Mesenchymal stem cell (in vitro differentiated cells and primary cell): Measurements from ENCODE around the gene GSPT2.

Source experiments
- DNase-seq: peaks from one replicate; pipeline ENCODE4 v3.0.0-alpha.2; 2013
- H2AFZ ChIP-seq: one replicate; pipeline ENCODE4 v1.6.1; 2013; ENCODE audit warnings: low read depth, mild to moderate bottlenecking, control low read depth, inconsistent platforms, low read length, moderate library complexity
- H2AK5ac ChIP-seq: 2 replicates; pipeline ENCODE4 v1.6.1; 2013; ENCODE audit warnings: low read length, moderate library complexity, mild to moderate bottlenecking, inconsistent platforms; ENCODE audit not compliant: severe bottlenecking
- H2BK120ac ChIP-seq: one replicate; pipeline ENCODE4 v1.6.1; 2013; ENCODE audit warnings: low read depth, mild to moderate bottlenecking, inconsistent platforms, low read length, moderate library complexity
- H2BK12ac ChIP-seq, 2 experiments: one replicate each; pipeline ENCODE4 v1.6.1; 2013; ENCODE audit warnings: inconsistent platforms in 2 of 2, low read length in 2 of 2, mild to moderate bottlenecking in 2 of 2, moderate library complexity in 2 of 2, control low read depth in 1 of 2
- H2BK15ac ChIP-seq: one replicate; pipeline ENCODE4 v1.6.1; 2013; ENCODE audit warnings: mild to moderate bottlenecking, low read depth, inconsistent platforms; ENCODE audit not compliant: poor library complexity, severe bottlenecking
- H2BK5ac ChIP-seq: 2 replicates; pipeline ENCODE4 v1.6.1; 2013; ENCODE audit warnings: low read depth, mild to moderate bottlenecking, low read length, control low read depth, inconsistent platforms; ENCODE audit not compliant: poor library complexity, severe bottlenecking
- H3K14ac ChIP-seq, 2 experiments: one replicate each; pipeline ENCODE4 v1.6.1; 2013; ENCODE audit warnings: inconsistent platforms in 2 of 2, low read length in 2 of 2, control low read depth in 1 of 2, mild to moderate bottlenecking in 1 of 2, moderate library complexity in 1 of 2
- H3K18ac ChIP-seq, 2 experiments: one replicate each; pipeline ENCODE4 v1.6.1; 2013; ENCODE audit warnings: inconsistent platforms in 2 of 2, low read length in 2 of 2, control low read depth in 1 of 2, low read depth in 1 of 2, mild to moderate bottlenecking in 1 of 2
- H3K23ac ChIP-seq, 2 experiments: one replicate each; pipeline ENCODE4 v1.6.1; 2013; ENCODE audit warnings: inconsistent platforms in 2 of 2, low read length in 2 of 2, mild to moderate bottlenecking in 2 of 2, moderate library complexity in 2 of 2, control low read depth in 1 of 2
- H3K27ac ChIP-seq: 2 replicates; pipeline ENCODE4 v1.5.1; 2013; ENCODE audit warnings: mild to moderate bottlenecking, moderate library complexity, low read length, control low read depth, inconsistent platforms; ENCODE audit not compliant: poor library complexity, severe bottlenecking
- H3K27me3 ChIP-seq, 2 experiments: 2 replicates each; pipeline versions ENCODE4 v1.6.1 to v1.7.0; 2013; ENCODE audit warnings: low read length in 2 of 2, mild to moderate bottlenecking in 2 of 2, moderate library complexity in 2 of 2, control low read depth in 1 of 2, inconsistent platforms in 1 of 2; ENCODE audit not compliant: control insufficient read depth in 1 of 2, insufficient read depth in 1 of 2
- H3K36me3 ChIP-seq, 2 experiments: 2 replicates each; pipeline versions ENCODE4 v1.6.1 to v1.7.0; 2013; ENCODE audit warnings: low read length in 2 of 2, control low read depth in 1 of 2, inconsistent platforms in 1 of 2, low read depth in 1 of 2, mild to moderate bottlenecking in 1 of 2; ENCODE audit not compliant: insufficient read depth in 2 of 2, control insufficient read depth in 1 of 2
- H3K4ac ChIP-seq, 2 experiments: one replicate each; pipeline ENCODE4 v1.6.1; 2013; ENCODE audit warnings: inconsistent platforms in 2 of 2, low read length in 2 of 2, mild to moderate bottlenecking in 2 of 2, moderate library complexity in 2 of 2, control low read depth in 1 of 2, low read depth in 1 of 2
- H3K4me1 ChIP-seq: 2 replicates; pipeline ENCODE4 v1.6.1; 2013; ENCODE audit warnings: low read depth, low read length, control low read depth; ENCODE audit not compliant: control insufficient read depth, insufficient read depth
- H3K4me2 ChIP-seq: 2 replicates; pipeline ENCODE4 v1.6.1; 2013; ENCODE audit warnings: low read length, mild to moderate bottlenecking, inconsistent platforms; ENCODE audit not compliant: poor library complexity, severe bottlenecking
- H3K4me3 ChIP-seq, 2 experiments: 2 replicates each; pipeline versions ENCODE4 v1.5.1 to v1.7.0; 2013; ENCODE audit warnings: low read length in 2 of 2, mild to moderate bottlenecking in 2 of 2, control low read depth in 1 of 2, low read depth in 1 of 2; ENCODE audit not compliant: insufficient read depth in 1 of 2
- H3K79me1 ChIP-seq: replicated peaks from 2 replicates; pipeline ENCODE4 v1.6.1; 2013; ENCODE audit warnings: mild to moderate bottlenecking, control low read depth, low read length, inconsistent platforms; ENCODE audit not compliant: poor library complexity, severe bottlenecking
- H3K9ac ChIP-seq: 2 replicates; pipeline ENCODE4 v1.7.0; 2013; ENCODE audit warnings: mild to moderate bottlenecking, low read length, moderate library complexity
- H3K9me3 ChIP-seq: 2 replicates; pipeline ENCODE4 v1.7.0; 2013; ENCODE audit warnings: mild to moderate bottlenecking, low read length; ENCODE audit not compliant: control insufficient read depth
- H4K8ac ChIP-seq: one replicate; pipeline ENCODE4 v1.6.1; 2013; ENCODE audit warnings: inconsistent platforms, mild to moderate bottlenecking, low read length, moderate library complexity
- H4K91ac ChIP-seq: one replicate; pipeline ENCODE4 v1.6.1; 2013; ENCODE audit warnings: mild to moderate bottlenecking, low read length, inconsistent platforms
- WGBS: methylation state at CpG from one replicate; pipeline ENCODE4 v1.1.7; 2013; ENCODE audit warnings: mixed read lengths; 5-methylcytosine and 5-hydroxymethylcytosine counted together

The GSPT2 gene

GRCh38 chrX:51776851-51777250 is 33.6 kb downstream of the GSPT2 start:
- no CpG with 5 or more reads among the region's 3 CpGs for WGBS
- H4K8ac ChIP-seq: no peak overlapping the region

GRCh38 chrX:51779306-51779705 is 36.1 kb downstream of the GSPT2 start:
- Histone ChIP-seq H3K14ac (no peak overlapping the region), H2BK5ac (no peak overlapping the region), H2AFZ (no peak overlapping the region), H3K4me2 (no peak overlapping the region), H2BK120ac (no peak overlapping the region), H3K27me3 (peaks cover 0 to 18% of the 10 kb centered on the region in 2 experiments), H3K27ac (no peak overlapping the region), H3K36me3 (no peaks in the 10 kb centered on the region), H3K4me1 (no peaks in the 10 kb centered on the region), H3K23ac (no peak overlapping the region), H2BK15ac (no peak overlapping the region), H2BK12ac (no peak overlapping the region), H3K79me1 (no peaks in the 10 kb centered on the region), H3K18ac (no peak overlapping the region), H4K91ac (no peak overlapping the region), H2AK5ac (no peak overlapping the region), H3K4ac (no peak overlapping the region), H3K9ac (no peak overlapping the region), H4K8ac (no peak overlapping the region), H3K4me3 (no peak overlapping the region), H3K9me3 (no peaks in the 10 kb centered on the region)
- no peak for DNase-seq
- WGBS: 69% methylated on average over 3 of the region's 3 CpGs

More at GRCh38 chrX:51776851-51777250, 33.6 kb downstream of the GSPT2 start:
- Histone ChIP-seq H2BK12ac (no peak overlapping the region), H3K4me2 (no peak overlapping the region), H3K36me3 (no peaks in the 10 kb centered on the region), H2BK120ac (no peak overlapping the region), H3K27me3 (peaks cover 0 to 13% of the 10 kb centered on the region in 2 experiments), H2BK5ac (no peak overlapping the region), H3K9me3 (no peaks in the 10 kb centered on the region), H2BK15ac (no peak overlapping the region), H3K79me1 (no peaks in the 10 kb centered on the region), H3K4me1 (no peaks in the 10 kb centered on the region), H2AFZ (no peak overlapping the region), H3K14ac (no peak overlapping the region), H3K4me3 (no peak overlapping the region), H3K27ac (no peak overlapping the region), H4K91ac (no peak overlapping the region), H3K18ac (no peak overlapping the region), H3K4ac (no peak overlapping the region), H3K9ac (no peak overlapping the region), H3K23ac (no peak overlapping the region), H2AK5ac (no peak overlapping the region)
- DNase-seq: no peak

GRCh38 chrX:51795136-51795535 is 51.9 kb downstream of the GSPT2 start:
- no peak for DNase-seq
- H2BK12ac ChIP-seq: no peak overlapping the region
- no peaks in the 10 kb centered on the region for H3K9me3 ChIP-seq
- no CpG with 5 or more reads among the region's 2 CpGs for WGBS
- H3K14ac ChIP-seq: no peak overlapping the region
- no peak overlapping the region for H3K23ac ChIP-seq
- H4K91ac ChIP-seq: no peak overlapping the region
- no peaks in the 10 kb centered on the region for H3K4me1 ChIP-seq
- no peak overlapping the region for H3K4ac ChIP-seq
- no peak overlapping the region for H2AFZ ChIP-seq
- no peak overlapping the region for H3K9ac ChIP-seq
- H4K8ac ChIP-seq: no peak overlapping the region
- H3K4me3 ChIP-seq: no peak overlapping the region
- no peak overlapping the region for H2BK120ac ChIP-seq
- H2AK5ac ChIP-seq: no peak overlapping the region
- H3K79me1 ChIP-seq: no peaks in the 10 kb centered on the region
- no peak overlapping the region for H2BK15ac ChIP-seq
- H3K27me3 ChIP-seq: peaks cover 0 to 3% of the 10 kb centered on the region in 2 experiments
- no peaks in the 10 kb centered on the region for H3K36me3 ChIP-seq
- H2BK5ac ChIP-seq: no peak overlapping the region
- H3K4me2 ChIP-seq: no peak overlapping the region
- H3K27ac ChIP-seq: no peak overlapping the region
- H3K18ac ChIP-seq: no peak overlapping the region
